HTERT RPE-1 (cell line): ENCODE results near the gene PRPF18.

Source experiments
- in situ Hi-C: fragments of 300-500 bp; cut with MboI; formaldehyde crosslinking; loops from 4 replicates; pipeline ENCODE4 v1.14.3; 2020; ENCODE audit warnings: low sequenced_read_pairs

Gene PRPF18

GRCh38 chr10:13665516-13666262 lies 78.9 kb downstream of the PRPF18 start:
- in situ Hi-C loops = no loop called here

- in situ Hi-C loops = no loop called here
These were observed 81.4 kb downstream of the PRPF18 start for GRCh38 chr10:13668126-13668525.

- in situ Hi-C loops = no loop called here
These were observed 82.6 kb downstream of the PRPF18 start for GRCh38 chr10:13669182-13669855.

DNA sequence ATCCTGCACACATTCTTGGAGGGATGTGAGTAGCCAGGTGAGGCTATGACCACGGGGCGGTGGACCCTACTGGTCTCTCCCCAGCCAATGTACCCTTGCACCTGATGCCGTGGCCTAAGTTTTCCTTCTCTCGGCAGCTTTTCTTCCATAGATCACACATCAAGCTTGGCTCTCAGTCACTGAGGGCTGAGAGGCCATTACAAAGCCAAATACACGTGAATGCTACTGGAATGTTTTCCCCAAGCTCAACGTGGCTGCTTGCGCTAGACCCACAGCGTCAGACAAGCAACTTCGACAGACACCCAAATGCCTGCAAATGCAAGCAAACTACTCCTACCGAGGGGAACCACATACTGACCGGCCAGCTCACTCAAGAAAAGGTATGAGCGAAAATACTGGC lies 83.1 kb downstream of the PRPF18 start:
- in situ Hi-C loops = no loop called here

DNA sequence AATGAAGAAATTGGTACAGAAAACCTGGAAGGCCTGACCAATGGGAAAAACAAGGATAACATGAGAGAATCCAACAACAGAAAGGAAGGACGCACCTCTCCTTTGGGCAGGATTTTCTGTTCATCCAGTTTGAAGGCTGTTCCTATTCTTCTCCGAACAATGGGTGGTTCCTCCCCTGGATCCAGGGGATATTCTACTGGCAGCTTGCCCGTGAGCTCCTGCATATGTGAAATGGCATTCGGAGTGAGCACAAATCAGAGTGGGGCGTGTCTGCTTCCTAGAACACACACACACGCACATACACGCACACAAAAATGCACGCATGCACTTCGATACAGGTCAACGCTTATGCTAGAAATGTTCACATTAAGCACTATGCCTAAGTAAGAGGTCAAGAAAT lies 83.5 kb downstream of the PRPF18 start:
- in situ Hi-C loops = no loop called here

GRCh38 chr10:13671904-13672303 lies 85.1 kb downstream of the PRPF18 start:
- in situ Hi-C loops = no loop called here

DNA sequence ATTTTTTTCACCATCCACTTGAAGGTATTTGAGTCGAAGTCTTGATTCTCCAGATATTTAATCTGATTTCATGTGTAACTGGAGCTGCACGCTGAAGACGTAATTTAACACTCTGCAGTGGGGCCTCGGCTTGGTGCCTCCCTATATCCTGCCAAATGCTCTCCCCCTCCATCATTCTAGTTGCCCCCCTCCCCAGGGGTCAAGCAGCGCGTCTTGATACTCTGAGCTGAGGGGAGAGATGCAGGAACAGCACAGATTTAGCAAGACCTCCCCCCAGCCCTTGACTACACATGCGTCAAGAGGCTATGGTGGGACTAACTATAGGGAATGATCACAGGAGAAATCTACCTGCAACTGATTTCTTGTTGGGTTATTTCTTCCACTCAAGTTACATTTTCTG lies 85.8 kb downstream of the PRPF18 start:
- in situ Hi-C loops = no loop called here

DNA sequence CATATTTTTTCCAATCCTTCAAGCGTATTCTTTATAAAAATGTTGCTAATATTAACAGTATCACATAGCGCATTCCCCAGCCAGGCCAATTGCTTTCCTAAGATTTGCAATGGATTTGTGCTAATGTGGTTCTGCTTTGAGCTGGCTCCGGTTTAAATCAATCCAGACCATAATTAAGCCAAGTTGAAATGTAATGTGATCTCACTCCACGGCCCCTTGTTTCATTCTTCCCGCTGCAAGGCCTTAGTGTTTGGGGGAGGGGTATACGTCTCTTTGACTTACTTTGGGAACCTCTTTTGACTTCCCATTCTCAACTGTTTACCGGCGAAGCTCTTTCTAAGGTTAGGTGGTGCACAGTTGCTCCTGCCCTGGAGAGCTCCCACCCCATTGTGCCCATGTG lies 86.4 kb downstream of the PRPF18 start:
- in situ Hi-C loops = no loop called here

GRCh38 chr10:13674645-13675588 lies 88.2 kb downstream of the PRPF18 start:
- in situ Hi-C loops = no loop called here

DNA sequence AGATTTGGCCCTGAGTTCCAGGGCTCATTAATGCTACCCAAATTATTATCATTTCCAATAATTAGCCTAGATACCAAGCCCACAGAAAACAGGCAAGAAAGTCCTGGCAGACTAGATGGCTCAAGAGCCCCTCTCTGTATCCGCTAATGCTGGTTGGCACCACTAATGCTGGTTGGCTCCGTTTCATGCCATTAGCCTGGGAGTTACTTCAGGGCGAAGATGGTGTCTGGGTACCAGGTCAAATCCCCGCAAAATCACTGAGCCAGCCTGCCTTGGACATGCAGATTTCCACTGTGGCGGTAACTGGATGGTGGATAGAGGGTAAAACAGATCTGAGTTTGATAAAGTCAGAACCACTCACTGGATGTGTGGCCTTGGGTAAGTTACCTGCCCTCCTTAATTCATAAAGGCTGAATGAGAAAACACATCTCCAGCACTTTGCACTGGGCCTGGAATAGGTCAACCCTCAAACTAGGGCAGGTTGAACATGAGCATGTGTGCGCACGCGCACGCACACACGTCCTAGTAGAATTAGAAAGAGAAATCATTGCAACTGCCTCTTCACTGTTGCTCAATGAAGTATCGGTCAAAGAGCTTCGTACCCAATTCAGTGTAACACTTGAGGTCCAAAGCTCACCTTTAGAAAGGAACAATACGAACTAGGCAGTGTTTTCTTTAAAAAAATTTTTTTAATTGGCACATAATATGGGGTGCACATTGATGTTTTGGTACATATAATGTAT lies 91.5 kb downstream of the PRPF18 start:
- in situ Hi-C loops = no loop called here
